ENCODE results near the gene AP2S1. TPM values are rescaled to one million over a fixed set of nuclear protein-coding genes. Genes with fewer than 3 reads are reported as not detected.

Gene AP2S1
- total RNA-seq, 1 donor from 2014 or later, result 75.9 TPM

GRCh38 chr19:46821512-46822409 is 28.9 kb downstream of the AP2S1 start:
- H3K27ac ChIP-seq, result peak overlapping the region; percentile 44
- H3K9me3 ChIP-seq, result no peaks in the 10 kb centered on the region
- no peak for TF ChIP-seq CTCF (IDR thresholded peaks at IDR 0.05)
- no peak for TF ChIP-seq POLR2A (IDR thresholded peaks at IDR 0.05)
- TF ChIP-seq POLR2AphosphoS5 (IDR thresholded peaks at IDR 0.05; ENCODE audit: insufficient read depth in 1 of 2, low read depth in 1 of 2), result no peak
- no peak for DNase-seq (ENCODE audit: extremely low spot score in 2 of 2)
- H3K4me1 ChIP-seq, result peaks cover 30% of the 10 kb centered on the region
- no peaks in the 10 kb centered on the region for H3K36me3 ChIP-seq
- no peak overlapping the region for H3K4me3 ChIP-seq
- intact Hi-C loops (cut with DNase I), result no loop called here
- no peaks in the 10 kb centered on the region for H3K27me3 ChIP-seq

DNA sequence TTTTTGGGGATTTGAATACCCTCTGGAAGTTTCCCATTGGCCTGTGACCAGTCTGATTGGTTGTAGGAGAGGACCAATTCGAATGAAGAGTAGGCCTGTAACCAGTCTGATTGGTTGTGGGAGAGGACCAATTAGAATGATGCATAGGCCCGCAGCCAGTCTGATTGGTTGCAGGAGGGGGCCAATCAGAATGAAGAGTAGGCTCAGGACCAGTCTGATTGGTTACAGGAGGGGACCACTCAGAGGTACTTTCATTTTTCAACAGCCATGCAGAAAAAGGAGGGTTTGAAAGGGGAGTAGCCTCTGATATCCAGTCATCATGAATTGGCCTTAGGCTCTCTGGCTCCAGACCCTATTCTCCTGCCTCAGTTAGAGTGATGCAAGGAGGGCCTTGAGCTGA is 31.8 kb downstream of the AP2S1 start:
- intact Hi-C loops (cut with DNase I), result loop anchor here (10.0 kb wide), 1 partner anchor 836 kb away; no protein-coding TSS in a partner anchor

GRCh38 chr19:46815833-46816627 is 34.6 kb downstream of the AP2S1 start:
- Histone ChIP-seq H3K27me3 (no peaks in the 10 kb centered on the region), H3K27ac (no peak overlapping the region), H3K4me1 (peaks cover 20% of the 10 kb centered on the region), H3K4me3 (no peak overlapping the region), H3K36me3 (no peaks in the 10 kb centered on the region), H3K9me3 (no peaks in the 10 kb centered on the region)
- intact Hi-C loops (cut with DNase I), result loop anchor here (10.0 kb wide), 1 partner anchor 839 kb away; no protein-coding TSS in a partner anchor
- DNase-seq (ENCODE audit: extremely low spot score in 2 of 2), result no peak
- TF ChIP-seq POLR2AphosphoS5 (IDR thresholded peaks at IDR 0.05; ENCODE audit: insufficient read depth in 1 of 2, low read depth in 1 of 2) (no peak), POLR2A (IDR thresholded peaks at IDR 0.05) (no peak), CTCF (IDR thresholded peaks at IDR 0.05) (no peak)

More for the DNA sequence above, 31.8 kb downstream of the AP2S1 start:
- Histone ChIP-seq H3K36me3 (no peaks in the 10 kb centered on the region), H3K27ac (no peak overlapping the region), H3K4me3 (no peak overlapping the region), H3K9me3 (no peaks in the 10 kb centered on the region), H3K27me3 (no peaks in the 10 kb centered on the region), H3K4me1 (peaks cover 36% of the 10 kb centered on the region)
- no peak for TF ChIP-seq POLR2A (IDR thresholded peaks at IDR 0.05)
- no peak for TF ChIP-seq POLR2AphosphoS5 (IDR thresholded peaks at IDR 0.05; ENCODE audit: insufficient read depth in 1 of 2, low read depth in 1 of 2)
- TF ChIP-seq CTCF (IDR thresholded peaks at IDR 0.05), result no peak
- DNase-seq (ENCODE audit: extremely low spot score in 2 of 2), result no peak

DNA sequence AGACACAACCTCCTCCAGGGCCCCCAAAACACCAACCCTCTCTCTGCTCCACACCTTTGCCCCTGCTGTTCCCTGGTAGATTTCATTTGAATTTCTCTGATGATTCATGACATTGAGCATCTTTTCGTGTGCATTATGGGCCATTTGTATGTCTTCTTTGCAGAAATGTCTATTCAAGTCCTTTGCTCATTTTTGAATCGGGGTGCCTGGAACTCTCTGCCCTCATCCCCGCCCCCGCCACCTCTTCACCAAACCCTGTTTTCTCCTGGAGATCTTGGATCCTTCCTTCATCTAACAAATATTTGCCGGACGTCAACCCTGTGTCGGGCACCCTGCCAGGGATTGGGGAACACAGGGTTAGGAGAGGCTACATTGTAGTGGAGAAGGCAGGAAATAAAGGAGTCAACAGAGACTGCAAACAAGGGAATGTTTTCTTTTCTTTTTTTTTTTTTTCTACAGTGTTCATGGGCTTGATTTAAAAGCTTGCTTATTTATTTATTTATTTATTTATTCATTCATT is 36.7 kb downstream of the AP2S1 start:
- DNase-seq (ENCODE audit: extremely low spot score in 2 of 2), result no peak
- Histone ChIP-seq H3K36me3 (no peaks in the 10 kb centered on the region), H3K27me3 (no peaks in the 10 kb centered on the region), H3K4me1 (peaks cover 10% of the 10 kb centered on the region), H3K4me3 (no peak overlapping the region), H3K9me3 (no peaks in the 10 kb centered on the region), H3K27ac (peak overlapping the region; percentile 48)
- intact Hi-C loops (cut with DNase I), result loop anchor here (10.0 kb wide), 1 partner anchor 841 kb away; no protein-coding TSS in a partner anchor
- TF ChIP-seq CTCF (IDR thresholded peaks at IDR 0.05) (no peak), POLR2AphosphoS5 (IDR thresholded peaks at IDR 0.05; ENCODE audit: insufficient read depth in 1 of 2, low read depth in 1 of 2) (peak in 1 of 2 donors; percentile 44), POLR2A (IDR thresholded peaks at IDR 0.05) (no peak)
